NCI-H1417 treated with DMSO at 0.1 percent for 48 hours (cell line): ENCODE results near the gene HOXC10.
A peak's percentile ranks its signal among the peaks of the same experiment; 100 is the strongest.

ENCODE experiments used
- DNase-seq: peaks from one replicate; lab custom pipeline; 2025; lab: John Stamatoyannopoulos, UW

The HOXC10 gene

DNA sequence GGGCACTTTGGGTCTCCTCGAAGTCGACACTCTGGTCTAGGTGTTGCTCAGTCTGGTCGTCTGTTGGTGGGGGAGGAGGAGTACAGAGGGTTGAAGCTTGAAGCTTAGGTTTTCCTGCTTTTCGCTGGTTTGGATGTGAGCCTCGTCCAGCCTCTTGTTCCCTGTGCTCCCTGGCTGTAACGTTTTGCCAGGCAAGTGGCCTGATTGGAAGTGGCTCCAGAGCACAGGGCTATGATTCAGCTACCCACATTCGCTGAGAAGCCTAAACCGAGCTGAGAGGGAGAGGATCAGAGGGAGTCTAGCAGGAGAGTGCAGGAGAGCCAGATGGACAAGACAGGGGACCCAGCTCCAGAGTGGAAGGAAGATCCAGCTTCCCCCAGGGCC lies 6.1 kb downstream of the HOXC10 start:
- DNase-seq, result no peak

DNA sequence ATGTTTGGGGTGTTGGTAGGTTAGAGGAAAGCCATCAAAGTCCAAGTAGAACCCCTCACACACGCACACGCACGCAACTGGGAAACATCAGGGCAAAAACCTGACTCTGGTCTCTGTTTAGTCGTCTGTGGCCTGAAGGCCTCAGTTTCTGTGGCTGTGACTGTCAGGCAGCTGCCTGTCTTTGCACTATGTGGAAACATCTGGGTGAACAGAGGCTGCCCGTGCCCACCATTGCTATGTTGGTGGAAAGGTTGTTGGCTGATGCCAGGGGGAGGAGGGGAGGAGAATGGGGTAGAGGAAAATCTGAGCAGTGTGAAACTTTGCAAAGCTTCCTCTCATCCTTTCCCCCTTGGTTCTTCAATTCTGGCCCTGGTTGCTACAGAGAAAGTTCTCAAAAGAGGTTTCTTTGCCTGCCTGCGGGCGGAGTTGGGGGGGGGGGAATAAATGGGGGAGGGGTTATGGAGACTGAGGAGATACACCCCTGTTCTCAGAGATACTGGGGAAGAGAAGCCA lies 7.5 kb downstream of the HOXC10 start:
- DNase-seq, result no peak

DNA sequence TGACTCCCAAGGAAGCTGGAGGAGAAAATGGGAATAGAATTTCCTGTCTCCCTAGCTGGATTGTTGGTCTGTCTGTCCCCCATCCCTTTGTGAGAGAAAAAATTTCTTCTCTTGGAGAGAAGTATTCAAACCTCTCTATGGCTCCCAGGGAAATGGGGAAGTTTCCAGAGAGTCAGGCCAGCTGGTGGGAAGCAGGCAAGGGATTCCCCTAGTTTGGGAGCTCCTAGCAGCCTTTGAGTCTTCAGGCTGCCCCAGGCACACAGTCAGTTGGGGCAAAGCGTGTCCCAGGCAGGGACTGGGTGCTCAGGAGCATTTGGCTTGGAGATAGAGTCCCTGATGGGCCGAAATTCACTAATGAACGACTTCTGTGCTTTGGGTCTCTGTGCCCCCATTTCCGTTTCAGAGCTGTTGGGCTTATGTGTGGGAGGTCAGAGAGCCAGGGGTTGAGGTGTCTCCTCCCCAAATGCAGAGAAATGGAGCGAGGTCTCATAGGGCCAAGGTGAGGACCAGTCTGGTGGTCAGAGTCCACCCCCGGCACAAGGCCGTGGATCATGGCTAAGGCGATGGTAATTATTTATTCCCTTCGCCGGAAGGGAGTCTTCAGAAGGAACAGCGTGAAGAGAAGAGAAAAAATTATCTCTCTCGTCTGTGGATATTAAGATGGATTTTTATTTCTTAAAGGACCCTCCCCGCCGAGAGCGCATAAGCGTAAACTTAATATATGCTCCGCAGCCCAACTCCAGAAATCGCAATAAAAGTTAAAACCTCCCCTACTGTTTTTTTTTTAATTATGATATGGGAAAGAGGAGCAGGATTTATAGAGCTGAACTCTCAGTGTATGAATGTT lies 8.4 kb downstream of the HOXC10 start:
- DNase-seq, result no peak

DNA sequence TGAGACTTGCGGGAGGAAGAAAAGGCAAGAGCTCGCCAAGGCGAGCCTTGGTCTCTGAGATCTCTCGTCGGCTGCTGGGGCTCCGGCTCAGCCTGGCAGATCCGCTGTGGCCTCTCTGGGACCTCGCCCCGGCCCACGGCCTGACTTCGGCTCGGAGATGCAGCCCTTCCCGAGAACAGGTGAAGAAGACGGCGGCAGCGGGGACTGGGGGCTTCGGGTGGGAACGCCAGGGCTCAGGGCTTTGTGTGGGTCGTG lies 9.0 kb downstream of the HOXC10 start:
- DNase-seq, result no peak

DNA sequence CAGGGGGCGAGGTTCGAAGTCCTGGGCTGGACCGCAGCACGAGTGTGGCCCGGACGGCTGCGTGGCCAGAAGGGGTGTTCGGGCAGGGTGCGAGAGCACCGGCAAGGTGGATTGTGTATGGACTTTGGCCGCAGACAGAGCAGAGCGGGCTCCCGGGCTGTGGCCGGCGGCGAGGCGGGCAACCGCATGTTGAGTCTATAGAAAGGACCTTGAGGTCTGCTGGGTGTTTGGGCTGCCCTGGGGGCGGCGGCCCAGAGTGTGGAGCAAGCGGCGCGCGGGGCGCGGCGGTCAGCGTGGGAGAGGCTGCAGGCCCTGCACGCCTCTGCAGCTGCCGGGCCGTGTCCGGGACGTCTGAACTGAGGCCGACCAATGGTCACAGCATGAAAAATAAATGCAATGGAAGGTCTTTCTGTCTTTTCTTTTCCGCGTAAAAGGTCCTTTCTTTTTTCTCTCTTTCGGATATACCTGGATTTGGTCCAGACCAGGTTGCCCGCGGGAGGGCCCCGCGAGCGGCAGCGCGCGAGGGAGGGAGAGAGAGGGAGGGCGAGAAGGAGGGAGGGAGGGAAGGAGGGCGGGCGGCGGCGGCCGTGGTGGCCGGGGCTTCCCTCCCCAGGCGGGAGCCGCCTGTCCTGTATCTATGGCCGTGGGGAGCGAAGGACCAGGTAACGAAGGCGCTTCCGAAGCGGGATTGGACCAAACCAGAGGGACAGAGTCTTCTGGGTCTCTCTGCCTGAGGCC lies 9.5 kb downstream of the HOXC10 start:
- DNase-seq, result no peak

DNA sequence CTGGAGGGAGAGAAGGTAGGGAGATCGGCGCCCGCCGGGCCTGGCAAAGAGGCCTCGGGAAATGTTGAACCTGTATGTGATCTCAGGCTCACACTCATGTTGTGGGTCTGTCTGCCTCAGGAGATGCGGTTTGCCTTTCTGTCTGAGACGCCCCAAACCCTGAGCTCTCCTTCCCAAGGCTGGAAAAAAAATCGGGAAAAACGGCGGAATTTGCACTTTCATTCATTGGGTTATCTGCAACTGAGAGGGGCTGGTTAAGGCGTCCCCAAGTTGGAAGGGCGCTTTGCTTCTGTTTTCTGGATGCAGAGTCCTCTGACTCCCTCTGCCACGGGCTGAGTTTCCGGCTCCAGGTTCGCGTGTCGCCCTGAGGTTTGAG lies 10.0 kb downstream of the HOXC10 start:
- DNase-seq, result no peak

DNA sequence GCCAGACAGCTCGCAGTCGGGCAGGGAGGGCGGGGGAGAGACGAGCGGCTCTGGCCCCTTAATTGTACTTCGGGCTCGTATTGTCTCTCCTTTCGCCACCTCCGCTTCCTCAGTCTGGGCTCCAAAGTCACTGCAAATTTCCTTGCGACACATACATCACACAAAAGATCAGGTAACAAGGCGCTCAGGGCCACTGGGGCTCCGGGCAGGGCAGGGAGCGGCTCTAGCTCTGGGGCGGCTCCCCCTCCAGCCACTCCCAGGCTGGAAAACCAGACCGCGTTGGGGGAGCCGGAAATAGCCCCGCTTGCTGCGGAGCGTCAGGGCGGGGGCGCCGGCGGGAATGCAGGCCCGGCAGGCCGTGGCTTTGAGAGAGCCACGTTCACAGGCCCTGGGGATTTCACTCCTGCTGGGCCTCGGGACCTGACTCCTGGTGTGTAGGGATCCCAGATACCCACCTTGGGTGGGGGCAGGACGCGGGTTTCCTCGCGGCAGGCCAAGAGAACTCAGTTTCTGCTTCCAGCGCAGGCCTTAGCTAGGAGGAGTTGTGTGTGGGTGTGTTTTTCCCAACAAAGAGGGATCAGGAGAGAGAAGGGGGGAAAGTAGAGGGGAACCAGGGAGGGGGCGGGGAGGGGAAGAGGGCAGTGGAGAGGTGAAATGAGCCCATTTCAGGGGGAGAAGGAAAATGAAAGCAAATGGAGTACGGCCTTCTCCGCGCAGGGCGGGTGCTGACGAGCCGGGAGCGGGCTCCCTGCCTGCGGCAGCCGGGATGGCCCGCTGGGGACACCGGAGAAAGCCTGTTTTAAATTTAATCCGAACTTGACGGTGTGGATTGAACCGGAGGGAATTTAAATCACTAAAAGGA lies 10.7 kb downstream of the HOXC10 start:
- peak; percentile 46 for DNase-seq

DNA sequence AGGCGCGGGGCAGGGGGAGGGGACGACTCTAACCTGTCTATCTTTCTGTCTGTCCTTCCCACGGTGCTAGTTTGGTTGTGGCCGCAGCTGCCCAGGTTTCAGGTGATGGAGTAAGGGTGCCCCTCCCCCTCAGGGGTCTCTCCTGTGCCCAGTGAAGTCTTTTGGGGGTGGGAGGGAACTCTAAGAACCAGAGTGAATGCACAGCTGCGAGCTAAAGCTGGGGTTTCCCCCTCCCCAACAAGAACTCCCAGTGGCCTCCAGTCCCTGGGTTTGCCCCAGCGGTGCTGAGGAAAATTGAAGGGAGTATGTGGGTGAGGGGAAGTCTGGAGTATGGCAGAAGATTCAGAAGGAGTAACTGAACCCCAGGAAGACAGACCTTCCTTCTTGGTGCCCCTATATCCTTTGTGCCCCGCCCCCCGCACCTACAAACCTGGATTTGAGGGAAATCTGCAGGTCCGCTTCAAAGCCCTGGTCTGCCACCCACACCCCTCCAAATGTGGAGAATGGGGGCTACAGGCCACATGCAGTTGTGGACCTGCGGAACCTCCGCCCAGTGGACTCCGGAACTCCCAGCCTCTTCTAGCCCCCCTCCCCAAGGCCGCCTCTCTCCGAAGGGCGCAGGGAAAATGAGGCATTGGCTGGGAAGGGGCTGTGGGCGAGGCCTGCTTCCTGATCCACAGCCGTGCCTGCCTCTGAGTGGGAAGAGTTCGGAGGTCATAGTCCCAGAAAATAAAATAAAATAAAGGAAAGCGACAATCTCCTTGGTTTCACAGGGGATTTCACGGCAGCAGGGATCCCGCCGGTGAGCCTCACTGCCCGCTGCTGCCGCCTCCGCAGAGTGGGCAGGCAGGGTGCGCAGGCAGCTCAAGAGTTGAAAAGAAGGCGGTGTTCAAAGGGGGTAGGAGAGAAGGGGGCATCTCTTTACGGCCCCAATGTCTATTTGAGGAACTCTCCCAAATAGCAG lies 11.6 kb downstream of the HOXC10 start:
- no peak for DNase-seq

DNA sequence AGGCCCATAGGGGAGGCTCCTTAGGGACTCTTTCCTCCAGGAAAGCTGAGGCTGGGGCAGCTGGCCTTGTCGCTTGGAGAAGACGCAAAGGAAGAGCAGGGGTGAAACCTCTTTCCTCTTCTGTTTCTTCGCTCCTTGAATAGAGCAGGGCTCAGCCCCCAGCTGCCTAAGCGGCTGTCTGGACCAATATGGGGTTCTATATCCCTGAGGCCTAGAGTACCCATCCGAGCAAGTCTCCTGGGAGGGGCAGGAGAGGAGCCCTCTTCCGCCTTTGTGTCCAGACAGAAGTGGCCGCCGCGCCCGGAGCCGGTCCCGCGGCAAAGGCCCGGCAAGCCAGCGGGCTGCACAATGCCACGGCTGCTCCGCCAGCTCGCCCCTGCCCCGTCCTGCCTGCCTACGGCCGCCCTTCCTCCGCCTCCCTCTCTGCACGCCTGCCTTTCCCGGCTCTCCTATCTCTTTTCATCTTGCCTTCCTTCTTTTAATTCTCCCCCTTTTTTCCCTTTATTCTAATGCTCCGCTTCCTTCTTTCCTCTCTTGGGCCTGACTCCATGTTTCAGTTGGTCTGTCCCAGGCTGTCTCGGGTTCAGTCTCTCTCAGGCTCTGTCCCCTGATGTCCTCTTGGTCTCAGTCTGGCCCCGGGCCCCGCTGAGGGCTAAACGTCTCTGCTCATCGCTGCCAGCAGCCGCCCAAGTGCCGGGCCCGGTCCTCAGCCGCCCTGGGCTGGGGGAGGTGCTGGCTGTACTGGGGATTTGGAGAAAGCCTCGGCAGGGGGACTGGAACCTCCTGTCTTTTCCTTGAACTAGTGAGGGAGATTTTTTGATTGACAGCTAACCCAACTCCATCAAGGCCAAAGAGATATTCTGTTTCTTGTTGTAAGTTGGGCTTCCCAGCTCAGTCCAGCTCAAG lies 12.5 kb downstream of the HOXC10 start:
- DNase-seq, result no peak

DNA sequence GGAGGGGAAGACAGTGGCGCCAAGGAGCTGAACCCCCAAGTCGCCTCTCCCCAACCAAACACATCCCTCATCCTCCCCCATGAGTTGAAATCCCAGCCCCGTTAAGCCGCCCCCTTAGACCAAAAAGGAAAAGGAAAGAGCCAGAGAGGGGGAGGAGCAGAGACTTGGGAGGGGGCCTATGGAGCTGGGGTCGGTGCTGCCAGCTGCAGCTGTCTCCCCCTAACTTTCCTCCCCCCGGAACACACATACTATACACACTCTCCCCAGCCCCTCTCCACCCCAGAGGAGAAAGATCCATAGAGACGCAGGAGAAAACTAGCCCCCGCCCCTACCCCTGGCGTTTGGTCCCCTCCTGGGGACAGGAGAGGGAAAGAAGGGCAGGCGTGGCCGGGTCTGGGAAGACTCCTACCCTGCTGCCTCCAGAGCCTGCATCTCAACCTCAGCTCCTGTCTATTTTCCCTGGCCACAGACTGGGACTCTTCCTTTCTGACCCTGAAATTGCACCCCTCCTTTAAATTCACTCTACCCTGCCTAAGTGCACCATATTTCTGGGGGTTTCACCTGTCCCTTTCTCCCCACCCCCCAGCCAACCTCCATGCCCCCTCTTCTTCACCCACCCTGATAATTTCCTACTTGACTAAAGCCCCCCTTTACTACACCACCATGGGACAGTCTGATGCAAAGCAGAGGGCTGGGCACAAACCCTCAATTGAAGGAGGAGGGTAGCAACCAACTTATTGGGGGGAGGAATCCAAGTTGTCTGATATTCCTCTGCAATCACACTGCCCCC lies 13.4 kb downstream of the HOXC10 start:
- no peak for DNase-seq

DNA sequence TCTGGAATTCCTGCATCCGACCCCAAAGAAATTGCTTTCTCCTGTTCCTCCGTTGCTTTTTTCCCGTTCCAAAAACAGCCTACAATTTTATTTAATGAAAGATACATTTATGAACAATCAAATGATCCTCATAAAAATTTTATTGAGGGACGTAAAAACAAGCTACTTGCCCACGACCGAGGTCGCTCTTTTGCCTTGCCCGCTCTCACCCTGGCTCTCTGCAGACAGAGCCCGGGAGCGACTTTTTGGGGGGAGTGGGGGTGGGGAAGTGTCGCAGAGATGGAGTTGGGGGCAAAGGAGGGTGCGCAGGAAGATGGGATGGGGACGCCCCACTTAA lies 13.9 kb downstream of the HOXC10 start:
- DNase-seq, result no peak

DNA sequence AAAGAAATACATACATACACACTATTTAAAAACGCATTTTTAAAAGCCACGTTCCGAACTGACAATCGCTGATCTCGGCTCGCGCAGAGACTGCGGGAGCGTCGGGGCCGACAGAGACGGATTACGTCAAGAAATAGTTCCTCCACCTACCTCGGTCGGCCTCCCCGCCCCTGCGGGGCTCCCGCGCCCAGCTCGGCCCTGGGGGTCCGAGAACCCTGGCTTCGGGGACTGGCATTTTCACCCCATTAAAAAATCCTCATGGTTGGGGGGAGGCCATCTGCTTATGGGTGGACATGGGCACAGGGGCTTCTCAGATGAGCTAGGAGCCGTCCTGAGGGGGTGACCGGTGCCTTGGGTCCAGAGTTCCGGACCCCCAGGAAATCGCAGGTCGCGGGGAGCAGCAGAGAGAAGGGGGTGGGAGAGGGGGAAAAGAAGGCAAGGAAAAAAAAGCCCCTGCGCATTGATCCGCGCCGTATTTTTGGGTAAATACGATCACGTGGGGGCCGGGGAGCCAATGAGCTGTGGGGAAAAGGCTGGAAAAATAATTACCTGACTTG lies 14.7 kb downstream of the HOXC10 start:
- DNase-seq, result no peak

DNA sequence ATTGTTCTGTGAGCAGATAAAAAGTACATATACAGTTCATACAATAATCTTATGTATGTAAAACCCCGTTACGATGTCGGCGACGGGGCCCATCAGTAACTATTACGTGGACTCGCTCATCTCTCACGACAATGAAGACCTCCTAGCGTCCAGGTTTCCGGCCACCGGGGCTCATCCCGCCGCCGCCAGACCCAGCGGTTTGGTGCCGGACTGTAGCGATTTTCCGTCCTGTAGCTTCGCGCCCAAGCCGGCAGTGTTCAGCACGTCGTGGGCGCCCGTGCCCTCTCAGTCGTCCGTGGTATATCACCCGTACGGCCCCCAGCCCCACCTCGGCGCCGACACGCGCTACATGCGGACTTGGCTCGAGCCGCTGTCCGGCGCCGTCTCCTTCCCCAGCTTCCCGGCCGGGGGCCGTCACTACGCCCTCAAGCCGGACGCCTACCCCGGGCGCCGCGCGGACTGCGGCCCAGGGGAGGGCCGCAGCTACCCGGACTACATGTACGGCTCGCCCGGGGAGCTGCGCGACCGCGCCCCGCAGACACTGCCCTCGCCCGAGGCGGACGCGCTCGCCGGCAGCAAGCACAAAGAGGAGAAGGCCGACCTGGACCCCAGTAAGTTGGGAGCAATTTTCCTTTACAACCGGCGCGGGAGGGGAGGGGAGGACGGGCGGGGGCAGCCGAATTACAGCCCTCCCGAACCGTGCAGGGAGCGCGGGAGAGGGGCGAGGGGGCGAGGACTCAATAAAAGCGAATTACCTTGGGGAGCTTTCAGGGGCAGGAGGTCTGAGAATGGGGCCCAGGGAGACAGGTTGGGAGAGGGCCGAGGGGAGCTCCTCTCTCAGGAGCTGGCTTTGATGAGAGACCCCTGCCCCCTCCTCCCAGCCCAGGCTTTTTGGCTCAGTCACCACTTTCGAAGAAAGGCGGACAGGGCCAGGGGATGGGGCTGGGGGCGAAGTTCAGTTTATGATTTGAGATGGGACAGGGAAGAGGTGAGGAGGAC lies 15.5 kb downstream of the HOXC10 start, which contains the start of gene HOXC9:
Gene HOXC9, plus strand, starts transcription at position 46 of the 999 bp plus-strand sequence. Its CDS starts 28 bp downstream, at position 74.
- no peak for DNase-seq

DNA sequence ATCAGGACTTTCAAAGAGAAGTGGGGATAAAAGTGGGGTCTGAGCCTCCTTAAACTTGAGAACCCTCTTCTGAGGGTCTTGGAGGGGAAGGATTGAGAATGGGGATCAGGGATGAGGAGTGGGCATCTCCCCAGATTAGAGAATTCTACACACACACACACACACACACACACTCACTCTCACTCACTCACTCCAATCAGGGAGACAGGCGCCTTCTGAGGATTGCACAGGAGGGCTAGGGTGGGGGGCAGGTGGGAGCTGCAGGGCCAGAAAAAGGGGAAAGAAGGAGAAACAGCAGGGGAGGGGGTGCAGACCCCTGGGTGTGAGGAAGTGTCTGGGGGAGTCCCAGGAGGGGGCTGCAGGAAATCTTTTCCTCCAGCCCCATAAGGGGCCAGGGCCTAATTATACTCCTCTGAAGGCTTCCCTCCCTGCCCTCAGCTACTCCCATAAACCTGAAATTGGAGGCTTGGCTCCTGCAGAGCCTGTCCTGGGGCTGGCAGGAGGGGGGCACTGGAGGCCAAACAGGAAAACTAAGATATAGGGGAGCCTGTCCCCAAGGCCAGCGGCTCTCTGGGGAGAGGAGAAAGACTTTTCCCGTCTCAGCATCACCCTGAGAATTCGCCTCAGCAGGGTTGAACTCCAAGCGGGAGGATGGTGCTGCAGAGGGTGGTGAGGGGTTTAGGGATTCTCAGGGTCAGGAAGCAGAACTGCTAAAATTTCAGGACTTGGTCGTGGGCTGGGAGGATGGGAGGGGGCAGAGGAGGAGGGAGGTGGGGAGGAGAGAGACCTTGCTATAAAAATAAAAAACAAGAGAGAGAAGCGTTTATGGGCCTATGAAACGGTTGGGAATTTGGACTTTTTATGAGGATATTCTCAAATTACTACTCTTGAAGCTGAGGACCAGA lies 16.6 kb downstream of the HOXC10 start:
- no peak for DNase-seq

DNA sequence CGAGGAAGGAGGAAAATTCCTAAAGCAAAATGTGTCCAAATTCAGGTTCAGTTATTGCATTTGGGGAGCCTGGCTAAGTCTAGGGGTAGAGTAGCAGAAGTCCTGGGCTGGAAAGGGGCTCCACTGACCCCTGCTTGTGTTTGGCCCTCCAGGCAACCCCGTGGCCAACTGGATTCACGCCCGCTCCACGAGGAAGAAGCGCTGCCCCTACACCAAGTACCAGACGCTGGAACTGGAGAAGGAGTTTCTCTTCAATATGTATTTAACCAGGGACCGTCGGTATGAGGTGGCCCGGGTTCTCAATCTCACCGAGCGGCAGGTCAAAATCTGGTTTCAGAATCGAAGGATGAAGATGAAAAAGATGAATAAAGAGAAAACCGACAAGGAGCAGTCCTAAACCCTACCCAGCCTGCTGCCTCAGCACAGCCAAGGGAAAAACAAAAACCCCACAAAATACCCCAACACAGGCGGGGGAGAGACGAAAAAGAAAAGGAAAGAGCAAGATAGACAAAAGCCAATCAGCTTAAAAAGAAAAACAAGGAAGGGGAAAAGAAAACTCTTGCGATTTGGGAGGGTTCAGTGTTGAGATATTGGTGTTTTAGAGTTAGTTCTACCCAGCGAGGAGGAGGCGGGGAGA lies 17.4 kb downstream of the HOXC10 start:
- DNase-seq, result no peak

DNA sequence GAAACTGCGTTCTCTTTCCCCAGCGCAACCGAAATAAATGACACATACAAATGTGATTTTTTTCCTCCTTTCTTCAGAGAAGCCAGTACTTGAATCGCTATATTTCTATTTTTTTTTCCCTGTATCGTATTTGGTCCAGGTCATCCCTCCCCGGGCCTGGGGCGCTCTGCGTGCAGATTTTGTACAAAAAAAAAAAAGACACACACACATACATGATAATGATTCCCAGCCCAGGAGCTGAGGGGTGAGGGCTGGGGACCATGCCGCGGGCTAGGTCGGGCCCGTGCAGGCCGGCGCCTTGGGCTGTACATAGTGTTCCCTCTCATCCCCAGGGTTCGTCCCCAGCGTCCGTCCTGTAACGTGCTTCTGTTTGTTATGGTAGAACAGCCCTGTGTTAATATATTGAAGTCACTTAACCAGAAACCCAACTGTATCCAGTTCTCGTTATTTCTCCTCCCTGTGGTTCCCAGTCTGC lies 18.0 kb downstream of the HOXC10 start:
- no peak for DNase-seq
